MM.1S (cell line): Measurements from ENCODE around the gene GGNBP2.

Experiments used
- CTCF ChIP-seq: fragments of 300-600 bp; sonication (generic); IDR thresholded peaks from 2 replicates; pipeline ENCODE4 v1.5.1; 2016; ENCODE audit warnings: antibody characterized with exemption, low read length, mixed read lengths
- EZH2 ChIP-seq: fragments of 300-600 bp; sonication (generic); optimal IDR thresholded peaks from 2 replicates; pipeline ENCODE3; 2017; ENCODE audit warnings: low read depth, mild to moderate bottlenecking, antibody characterized with exemption, low read length, mixed read lengths
- EZH2phosphoT487 ChIP-seq: fragments of 300-600 bp; sonication (generic); IDR thresholded peaks from 2 replicates; pipeline ENCODE4 v1.6.1; 2018; ENCODE audit warnings: antibody characterized with exemption, low read length

- TF ChIP-seq CTCF = no peak
- no peak for TF ChIP-seq EZH2
- TF ChIP-seq EZH2phosphoT487 = no peak
Observed at GRCh38 chr17:36545077-36545464, 352 bp downstream of the GGNBP2 start.
